ENCODE measurements around the gene CFTR. TPM values are rescaled to one million over a fixed set of nuclear protein-coding genes. Genes with fewer than 3 reads are reported as not detected.
"Not testable (repeated sequence)": the region's sequence is repeated elsewhere in the genome, so short reads cannot be mapped to it uniquely, and the experiment has no call there.

Gene CFTR
- total RNA-seq, 1 experiment from 2014 or later: 0.31 TPM

- no TSS peak for BruUV-seq (replicated peaks)
- Histone ChIP-seq H3K27me3 (ENCODE audit: control insufficient read depth, insufficient read depth, low read length) (no peaks in the 10 kb centered on the region; the same call in 1 of the 2 replicates), H3K4me3 (ENCODE audit: low read depth in 2 of 2, low read length in 2 of 2) (no peak overlapping the region), H3K4me1 (ENCODE audit: control insufficient read depth, insufficient read depth, low read length) (no peaks in the 10 kb centered on the region), H3K9me3 (ENCODE audit: control insufficient read depth, insufficient read depth, low read depth, low read length) (no peaks in the 10 kb centered on the region), H3K36me3 (ENCODE audit: control insufficient read depth, insufficient read depth, low read length) (no peaks in the 10 kb centered on the region), H3K27ac (ENCODE audit: low read length) (no peak overlapping the region)
- CTCF ChIA-PET: no interaction called here
- no peak for DNase-seq (ENCODE audit: low read depth, low spot score)
- in situ Hi-C loops (cut with HindIII; ENCODE audit: low pct_unique_long_range_greater_than_20kb, low sequenced_read_pairs) (no loop called here), intact Hi-C loops (cut with micrococcal nuclease; ENCODE audit: unreplicated experiment) (no loop called here)
- TF ChIP-seq SIN3A (IDR thresholded peaks at IDR 0.05; ENCODE audit: borderline replicate concordance, insufficient read depth, low read depth, low read length) (no peak), CTCF (IDR thresholded peaks at IDR 0.05) (no peak), TCF7L2 (IDR thresholded peaks at IDR 0.05; ENCODE audit: low read depth, low read length) (no peak), POLR2AphosphoS5 (IDR thresholded peaks at IDR 0.05; ENCODE audit: low read depth, low read length) (no peak), REST (IDR thresholded peaks at IDR 0.05; ENCODE audit: insufficient read depth in 1 of 2, low read depth in 2 of 2, low read length in 1 of 2) (no peak)
- ATAC-seq: no peak
- POLR2A ChIA-PET: no interaction called here
Measured at GRCh38 chr7:117508676-117509075, 28.9 kb downstream of the CFTR start.

- BruUV-seq (replicated peaks); CTCF ChIA-PET; intact Hi-C loops (cut with micrococcal nuclease; ENCODE audit: unreplicated experiment): not testable (repeated sequence)
Measured at GRCh38 chr7:117517194-117517593, 37.4 kb downstream of the CFTR start.

GRCh38 chr7:117530390-117530789 lies 50.6 kb downstream of the CFTR start:
- Histone ChIP-seq H3K4me1 (ENCODE audit: control insufficient read depth, insufficient read depth, low read length) (no peaks in the 10 kb centered on the region), H3K27me3 (ENCODE audit: control insufficient read depth, insufficient read depth, low read length) (no peaks in the 10 kb centered on the region), H3K9me3 (ENCODE audit: control insufficient read depth, insufficient read depth, low read depth, low read length) (no peaks in the 10 kb centered on the region), H3K4me3 (ENCODE audit: low read depth in 2 of 2, low read length in 2 of 2) (no peak overlapping the region), H3K27ac (ENCODE audit: low read length) (no peak overlapping the region), H3K36me3 (ENCODE audit: control insufficient read depth, insufficient read depth, low read length) (no peaks in the 10 kb centered on the region)
- no peak for TF ChIP-seq POLR2AphosphoS5 (IDR thresholded peaks at IDR 0.05; ENCODE audit: low read depth, low read length)
- no peak for TF ChIP-seq CTCF (IDR thresholded peaks at IDR 0.05)
- TF ChIP-seq REST (IDR thresholded peaks at IDR 0.05; ENCODE audit: insufficient read depth in 1 of 2, low read depth in 2 of 2, low read length in 1 of 2): no peak
- TF ChIP-seq TCF7L2 (IDR thresholded peaks at IDR 0.05; ENCODE audit: low read depth, low read length): no peak
- TF ChIP-seq SIN3A (IDR thresholded peaks at IDR 0.05; ENCODE audit: borderline replicate concordance, insufficient read depth, low read depth, low read length): no peak
- BruUV-seq (replicated peaks): no TSS peak
- DNase-seq (ENCODE audit: low read depth, low spot score) (no peak), ATAC-seq (no peak)
- ChIA-PET POLR2A (no interaction called here), CTCF (no interaction called here)
- in situ Hi-C loops (cut with HindIII; ENCODE audit: low pct_unique_long_range_greater_than_20kb, low sequenced_read_pairs) (no loop called here), intact Hi-C loops (cut with micrococcal nuclease; ENCODE audit: unreplicated experiment) (no loop called here)

More at GRCh38 chr7:117517194-117517593, 37.4 kb downstream of the CFTR start:
- in situ Hi-C loops (cut with HindIII; ENCODE audit: low pct_unique_long_range_greater_than_20kb, low sequenced_read_pairs); POLR2A ChIA-PET; H3K36me3 ChIP-seq (ENCODE audit: control insufficient read depth, insufficient read depth, low read length); H3K4me3 ChIP-seq (ENCODE audit: low read depth in 2 of 2, low read length in 2 of 2); H3K27ac ChIP-seq (ENCODE audit: low read length); DNase-seq (ENCODE audit: low read depth, low spot score); ATAC-seq; H3K4me1 ChIP-seq (ENCODE audit: control insufficient read depth, insufficient read depth, low read length); H3K27me3 ChIP-seq (ENCODE audit: control insufficient read depth, insufficient read depth, low read length); H3K9me3 ChIP-seq (ENCODE audit: control insufficient read depth, insufficient read depth, low read depth, low read length): not testable (repeated sequence)
